Hepatocyte (in vitro differentiated cells): ENCODE measurements around the gene IFI6.

Experiments
- CTCF ChIP-seq: fragments of 200-600 bp; sonication (generic); IDR thresholded peaks from 2 replicates; pipeline ENCODE4 v1.5.1; 2016; ENCODE audit warnings: antibody characterized with exemption, mild to moderate bottlenecking; ENCODE audit not compliant: poor library complexity
- EZH2 ChIP-seq: fragments of 200-600 bp; sonication (generic); IDR thresholded peaks from 2 replicates; pipeline ENCODE4 v1.6.1; 2016; ENCODE audit warnings: antibody characterized with exemption, mild to moderate bottlenecking, borderline replicate concordance
- EZH2phosphoT487 ChIP-seq: fragments of 200-600 bp; sonication (generic); IDR thresholded peaks from one replicate; pipeline ENCODE4 v1.6.1; 2018; ENCODE audit warnings: antibody characterized with exemption, mild to moderate bottlenecking, low read depth, moderate library complexity; ENCODE audit not compliant: unreplicated experiment, severe bottlenecking

DNA sequence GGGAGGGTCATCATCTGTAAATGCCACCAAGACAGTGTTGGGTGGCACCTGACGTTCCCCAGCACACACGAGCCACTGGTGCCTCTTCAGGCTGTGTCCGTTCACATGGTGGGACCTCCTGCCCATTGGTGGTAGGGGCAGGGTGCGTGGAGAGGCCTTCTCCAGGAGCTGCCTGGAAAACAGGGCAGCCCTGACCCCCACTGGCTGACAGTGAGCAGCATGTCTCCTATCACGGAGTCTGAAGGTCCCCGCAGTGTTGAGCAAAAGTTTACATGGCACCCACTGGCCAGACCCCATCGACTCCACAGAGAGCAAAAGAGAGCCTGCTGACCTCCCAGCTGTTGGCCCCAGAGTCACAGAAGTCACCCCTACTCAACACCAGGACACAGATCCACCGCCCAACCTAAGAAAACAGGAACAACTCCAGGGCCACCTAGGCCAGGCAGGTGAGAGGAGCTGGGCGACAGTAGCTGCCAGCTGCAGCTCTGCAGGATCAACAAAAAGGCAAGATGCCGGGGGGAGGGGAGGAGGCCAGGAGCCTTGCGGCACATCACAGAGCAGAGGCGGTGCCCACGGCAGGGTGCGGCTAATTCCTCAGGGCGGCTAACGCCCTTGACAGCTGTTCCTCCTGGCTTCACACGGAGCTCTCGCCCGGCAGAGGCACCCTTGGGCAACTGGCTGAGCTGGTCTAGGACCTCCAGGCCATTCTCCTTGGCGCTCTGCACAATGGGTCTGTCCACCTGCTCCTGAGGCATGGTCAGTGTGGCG is 14.4 kb upstream of the IFI6 start:
- no peak for TF ChIP-seq CTCF
- TF ChIP-seq EZH2phosphoT487 = no peak
- TF ChIP-seq EZH2 = no peak
